Esophagus squamous epithelium (tissue), 5 donors: Measurements from ENCODE around the gene TIMM23B. TPM values are rescaled to one million over a fixed set of nuclear protein-coding genes. Genes with fewer than 3 reads are reported as not detected.
"Not testable (repeated sequence)": the region's sequence is repeated elsewhere in the genome, so short reads cannot be mapped to it uniquely, and the experiment has no call there.

Experiments used
- DNase-seq: peaks from one replicate; lab custom pipeline; 2025; lab: John Stamatoyannopoulos, UW
- H3K27ac ChIP-seq, 4 donors: fragments of 200-600 bp; sonication (generic); one replicate each; pipeline ENCODE4 v1.5.1; 2016 to 2019; ENCODE audit warnings: mild to moderate bottlenecking in 1 of 4
- H3K27me3 ChIP-seq, 4 donors: fragments of 200-600 bp; sonication (generic); 1 replicate in 3 of 4; 2 replicates in 1 of 4; pipeline versions ENCODE4 v1.5.1 to v1.6.0; 2017 to 2021; ENCODE audit warnings: antibody characterized with exemption in 1 of 4
- H3K36me3 ChIP-seq, 3 donors: fragments of 200-600 bp; sonication (generic); one replicate each; pipeline ENCODE4 v1.5.1; 2016 to 2019
- H3K4me1 ChIP-seq, 3 donors: fragments of 200-600 bp; sonication (generic); one replicate each; pipeline ENCODE4 v1.5.1; 2017 to 2019
- H3K4me3 ChIP-seq, 4 donors: fragments of 200-600 bp; sonication (generic); 1 replicate in 3 of 4; 2 replicates in 1 of 4; pipeline ENCODE4 v1.5.1; 2016 to 2019; ENCODE audit warnings: mild to moderate bottlenecking in 2 of 4, moderate library complexity in 1 of 4
- H3K9me3 ChIP-seq, 3 donors: fragments of 200-600 bp; sonication (generic); one replicate each; pipeline ENCODE4 v1.5.1; 2016 to 2019
- POLR2A ChIP-seq, 4 donors: fragments of 450-650 bp; IDR thresholded peaks; one replicate each; pipeline ENCODE4 v1.6.1; 2017; ENCODE audit warnings: antibody characterized with exemption in 4 of 4, mild to moderate bottlenecking in 4 of 4, moderate library complexity in 3 of 4
- WGBS, 2 donors: methylation state at CpG; one replicate each; pipeline ENCODE4 v1.1.5; 2018; 5-methylcytosine and 5-hydroxymethylcytosine counted together
- intact Hi-C: fragments of 100-400 bp; cut with DNase I; formaldehyde crosslinking; loops from one replicate; pipeline ENCODE4 v1.15.0; 2022
- small RNA-seq, 4 donors: library from RNA; depleted of rRNA; stranded (forward); fragments of <200 nt; gene quantifications; one replicate each; pipeline ENCODE3, GENCODE V24; 2016
- total RNA-seq, 4 donors: library from RNA; depleted of rRNA; stranded (reverse); fragments of >200 nt; gene quantifications; one replicate each; pipeline ENCODE4 v1.1.0, GENCODE V29; 2016
- TF ChIP-seq, protein P1 (sequence below), 6 experiments: fragments of 450-650 bp in 4 of 6; fragments of 200-600 bp in 2 of 6; sonication (generic) in 2 of 6; IDR thresholded peaks; one replicate each; pipeline ENCODE4 v1.5.1; 2016 to 2019; ENCODE audit warnings: antibody characterized with exemption in 6 of 6, mild to moderate bottlenecking in 4 of 6, moderate library complexity in 4 of 6
- donor health status: DM: yes; HTN: yes; CAD: no.

Gene TIMM23B
- total RNA-seq, 4 donors from 2014 or later = 5.6 to 28.2 (median 10.8) TPM

DNA sequence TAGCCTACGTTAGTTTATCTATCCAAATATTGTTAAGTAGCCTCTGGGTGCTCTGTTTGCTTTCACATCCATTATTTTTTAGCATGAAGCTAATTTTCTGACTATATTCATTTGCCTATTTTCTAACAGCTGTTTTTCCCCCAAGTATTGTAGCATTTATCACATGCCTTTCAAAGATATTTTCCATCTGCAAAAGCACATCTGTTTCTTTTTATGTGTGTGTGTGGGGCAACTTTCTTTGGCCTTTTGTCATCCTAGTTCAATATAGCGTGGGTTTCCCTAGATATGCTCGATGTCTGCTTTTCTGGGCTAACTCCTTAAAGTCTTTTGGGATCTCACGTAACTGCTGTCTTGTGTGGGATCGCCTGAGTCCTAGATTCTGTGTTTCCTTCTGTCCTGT lies 53.5 kb downstream of the TIMM23B start:
- peaks cover 0 to 13% (median 0%) of the 10 kb centered on the region in 3 donors for H3K36me3 ChIP-seq
- H3K4me3 ChIP-seq, H3K27ac ChIP-seq, intact Hi-C loops, DNase-seq, H3K9me3 ChIP-seq, H3K27me3 ChIP-seq, H3K4me1 ChIP-seq: not testable (repeated sequence)
- whole genome bisulfite sequencing, 2 donors = 77 to 81% methylated on average over 4 to 5 of the region's 5 CpGs

DNA sequence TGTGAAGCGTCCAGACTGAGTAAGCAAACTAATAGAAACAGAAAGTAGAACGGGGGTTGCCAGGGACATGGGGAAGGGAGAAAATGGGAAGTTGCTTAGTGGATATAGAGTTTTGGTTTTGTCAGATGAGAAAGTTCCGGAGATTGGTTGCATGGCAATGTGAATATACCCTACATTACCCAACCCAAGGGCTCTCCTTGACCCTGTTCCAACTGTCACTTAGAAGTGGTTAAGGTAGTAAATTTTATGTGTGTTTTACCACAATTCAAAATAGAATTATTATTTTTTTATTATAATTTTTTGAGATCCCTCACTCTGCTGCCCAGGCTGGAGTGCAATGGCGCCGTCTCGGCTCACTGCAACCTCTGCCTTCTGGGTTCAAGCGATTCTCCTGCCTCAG lies 72.2 kb downstream of the TIMM23B start:
- DNase-seq, intact Hi-C loops, H3K27me3 ChIP-seq, H3K27ac ChIP-seq, H3K4me3 ChIP-seq, H3K9me3 ChIP-seq: not testable (repeated sequence)
- peaks cover 0 to 21% (median 0%) of the 10 kb centered on the region in 3 donors for H3K36me3 ChIP-seq
- H3K4me1 ChIP-seq = peaks cover 0 to 13% (median 0%) of the 10 kb centered on the region in 3 donors
- 88 to 89% methylated on average over 1 of the region's 7 CpGs for WGBS, 2 donors

DNA sequence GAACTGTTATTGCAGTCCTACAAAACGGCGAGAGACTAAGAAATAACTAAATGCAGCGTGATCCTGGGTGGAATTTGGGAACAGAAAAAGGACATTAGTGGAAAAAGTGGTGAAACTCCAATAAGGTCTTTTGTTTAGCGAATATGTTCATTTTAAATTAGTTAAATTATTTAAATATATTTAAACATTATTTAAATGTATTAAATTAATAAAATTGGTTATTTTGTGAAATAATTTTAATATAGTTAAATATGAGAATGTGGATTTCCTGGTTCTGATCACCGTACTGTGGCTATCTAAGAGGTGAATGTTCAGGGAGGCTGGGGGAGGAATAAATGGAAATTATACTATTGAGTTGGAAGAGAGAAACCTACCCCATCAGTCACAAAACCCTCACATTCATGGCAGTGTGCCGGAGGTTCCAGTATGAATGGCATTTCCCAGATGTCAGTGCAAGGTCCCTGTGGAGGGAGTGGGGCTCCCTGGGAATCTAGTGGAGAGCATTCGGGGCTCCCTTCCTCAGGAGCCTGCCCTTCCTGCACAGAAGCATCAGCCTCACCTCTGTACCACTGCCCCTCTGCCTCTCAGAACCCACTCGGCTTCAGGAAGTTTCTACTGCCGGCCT lies 73.9 kb downstream of the TIMM23B start:
- H3K27ac ChIP-seq, DNase-seq: not testable (repeated sequence)
- WGBS, 2 donors = 67 to 82% methylated on average over 7 to 8 of the region's 9 CpGs

DNA sequence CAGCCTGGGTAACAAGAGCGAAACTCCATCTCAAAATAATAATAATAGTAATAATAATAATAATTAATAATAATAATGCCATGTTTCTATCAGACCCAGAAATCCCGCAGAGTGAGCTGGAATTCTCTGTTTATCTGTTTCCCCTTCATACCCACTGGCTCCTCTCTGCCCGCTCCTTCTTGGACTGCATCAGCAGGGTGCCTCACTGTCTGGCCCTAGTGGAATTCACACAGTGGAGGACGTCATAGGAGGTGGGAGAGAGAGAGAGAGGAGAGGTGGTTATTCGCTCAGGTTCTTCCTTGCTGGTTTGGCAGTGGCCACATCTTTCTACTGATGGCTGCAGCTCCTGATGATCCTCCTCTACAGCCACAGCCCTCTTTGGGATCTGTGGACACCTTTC lies 75.1 kb downstream of the TIMM23B start:
- DNase-seq = not testable (repeated sequence)

More for the DNA sequence above, 73.9 kb downstream of the TIMM23B start:
- H3K36me3 ChIP-seq, intact Hi-C loops, H3K27me3 ChIP-seq, H3K4me3 ChIP-seq, H3K9me3 ChIP-seq: not testable (repeated sequence)
- H3K4me1 ChIP-seq = peaks cover 0 to 13% (median 0%) of the 10 kb centered on the region in 3 donors

DNA sequence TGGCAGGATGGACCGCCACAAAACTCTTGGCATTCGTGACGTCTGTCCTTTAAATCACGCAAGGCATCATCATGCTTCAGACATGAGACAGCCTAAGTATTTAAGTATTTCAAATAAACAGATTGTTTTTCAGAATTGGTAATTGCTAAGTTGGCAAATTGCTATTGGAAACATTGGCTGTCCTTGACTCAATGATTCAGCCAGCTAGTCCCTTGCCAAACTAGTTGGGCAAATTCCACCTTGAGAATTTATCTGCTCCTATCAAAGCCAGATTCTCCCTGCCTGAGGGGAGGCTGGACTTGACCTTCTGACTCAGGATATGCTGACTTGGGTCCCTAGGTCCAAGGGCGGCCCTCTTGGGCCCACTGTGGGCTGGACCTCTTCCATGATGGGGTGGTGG lies 75.8 kb downstream of the TIMM23B start:
- WGBS, 2 donors = 61 to 65% methylated on average over 4 of the region's 5 CpGs
- DNase-seq, H3K4me3 ChIP-seq, H3K36me3 ChIP-seq, H3K27me3 ChIP-seq, H3K9me3 ChIP-seq, H3K27ac ChIP-seq, intact Hi-C loops: not testable (repeated sequence)
- peaks cover 0 to 13% (median 0%) of the 10 kb centered on the region in 3 donors for H3K4me1 ChIP-seq

More for the DNA sequence above, 75.1 kb downstream of the TIMM23B start:
- H3K4me3 ChIP-seq, H3K27me3 ChIP-seq, H3K9me3 ChIP-seq, H3K36me3 ChIP-seq, intact Hi-C loops, H3K27ac ChIP-seq: not testable (repeated sequence)
- 70 to 79% methylated on average over 4 to 5 of the region's 5 CpGs for WGBS, 2 donors
- H3K4me1 ChIP-seq = peaks cover 0 to 13% (median 0%) of the 10 kb centered on the region in 3 donors

DNA sequence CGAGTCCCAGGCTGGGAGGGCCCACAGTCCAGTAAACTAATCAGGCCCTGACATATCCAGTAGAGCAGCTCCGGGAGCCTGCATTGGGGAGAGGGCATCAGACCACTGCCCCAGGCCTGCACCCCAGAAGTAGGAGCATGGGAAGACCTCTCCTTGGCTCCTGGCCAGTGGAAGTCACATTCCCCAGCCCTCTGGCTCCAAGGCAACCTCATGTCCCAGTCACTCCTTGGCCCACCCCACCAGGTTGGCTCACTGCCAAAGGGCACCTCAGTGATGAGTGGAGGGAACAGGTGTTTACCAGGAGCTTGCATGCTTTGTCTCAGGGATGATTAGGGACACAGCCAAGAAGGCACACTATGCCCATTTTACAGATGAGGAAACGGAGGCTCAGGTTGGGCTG lies 77.4 kb downstream of the TIMM23B start:
- H3K36me3 ChIP-seq, DNase-seq, H3K27me3 ChIP-seq, H3K4me3 ChIP-seq, intact Hi-C loops, H3K9me3 ChIP-seq, H3K27ac ChIP-seq: not testable (repeated sequence)
- 86% methylated on average over 1 of the region's 3 CpGs; no CpG with 5 or more reads in 1 of the 2 donors for WGBS, 2 donors
- peaks cover 0 to 13% (median 0%) of the 10 kb centered on the region in 3 donors for H3K4me1 ChIP-seq

DNA sequence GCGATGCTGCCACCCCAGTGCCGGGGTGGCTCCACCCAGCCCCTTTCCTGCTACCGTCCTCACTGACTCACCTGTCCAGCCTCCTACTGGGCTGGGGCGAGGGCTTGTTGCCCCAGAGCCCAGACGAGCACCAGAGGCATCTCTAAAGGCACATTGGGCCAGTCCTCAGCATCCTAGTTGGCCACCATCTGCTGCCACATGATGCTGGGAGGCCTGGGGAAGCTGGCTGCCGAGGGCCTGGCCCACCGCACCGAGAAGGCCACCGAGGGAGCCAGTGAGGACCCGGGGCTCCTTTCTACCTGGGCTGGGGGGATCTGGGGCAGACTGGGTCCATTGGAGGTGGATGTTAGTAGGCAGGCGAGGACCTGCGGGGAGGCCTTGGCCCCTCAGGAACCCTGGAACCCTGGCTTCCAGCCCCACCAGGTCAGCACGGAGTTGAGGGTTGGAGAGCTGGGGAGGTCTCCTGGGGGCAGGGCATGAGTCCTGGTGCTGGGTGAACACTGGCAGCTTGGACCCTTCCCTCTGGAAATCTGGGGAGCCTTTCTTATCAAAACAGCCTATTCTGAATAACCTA lies 78.7 kb downstream of the TIMM23B start:
- intact Hi-C loops, H3K36me3 ChIP-seq, H3K27ac ChIP-seq, H3K9me3 ChIP-seq, H3K4me3 ChIP-seq, DNase-seq: not testable (repeated sequence)
- WGBS, 2 donors = 100% methylated on average over 3 of the region's 13 CpGs; no CpG with 5 or more reads in 1 of the 2 donors
- Histone ChIP-seq H3K27me3 (peaks cover 0 to 15% (median 0%) of the 10 kb centered on the region in 4 donors), H3K4me1 (peaks cover 0 to 13% (median 0%) of the 10 kb centered on the region in 3 donors)

DNA sequence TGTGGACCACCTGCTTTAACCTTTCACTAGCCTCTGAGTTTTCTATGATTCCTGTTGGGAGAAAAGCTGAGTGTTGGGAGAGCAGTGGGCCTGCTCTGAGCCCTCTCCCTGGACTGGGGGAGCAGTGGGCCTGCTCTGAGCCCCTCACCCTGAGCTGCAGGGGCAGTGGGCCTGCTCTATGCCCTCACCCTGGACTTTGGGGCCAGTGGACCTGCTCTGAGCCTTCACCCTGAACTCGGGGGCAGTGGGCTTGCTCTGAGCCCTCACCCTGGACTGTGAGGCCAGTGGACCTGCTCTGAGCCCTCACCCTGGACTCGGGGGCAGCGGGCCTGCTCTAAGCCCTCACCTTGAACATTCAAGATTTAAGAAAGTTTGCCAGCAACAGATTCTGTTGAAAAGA lies 79.8 kb downstream of the TIMM23B start:
- H3K36me3 ChIP-seq = no peaks in the 10 kb centered on the region
- TF ChIP-seq, protein P1, sequence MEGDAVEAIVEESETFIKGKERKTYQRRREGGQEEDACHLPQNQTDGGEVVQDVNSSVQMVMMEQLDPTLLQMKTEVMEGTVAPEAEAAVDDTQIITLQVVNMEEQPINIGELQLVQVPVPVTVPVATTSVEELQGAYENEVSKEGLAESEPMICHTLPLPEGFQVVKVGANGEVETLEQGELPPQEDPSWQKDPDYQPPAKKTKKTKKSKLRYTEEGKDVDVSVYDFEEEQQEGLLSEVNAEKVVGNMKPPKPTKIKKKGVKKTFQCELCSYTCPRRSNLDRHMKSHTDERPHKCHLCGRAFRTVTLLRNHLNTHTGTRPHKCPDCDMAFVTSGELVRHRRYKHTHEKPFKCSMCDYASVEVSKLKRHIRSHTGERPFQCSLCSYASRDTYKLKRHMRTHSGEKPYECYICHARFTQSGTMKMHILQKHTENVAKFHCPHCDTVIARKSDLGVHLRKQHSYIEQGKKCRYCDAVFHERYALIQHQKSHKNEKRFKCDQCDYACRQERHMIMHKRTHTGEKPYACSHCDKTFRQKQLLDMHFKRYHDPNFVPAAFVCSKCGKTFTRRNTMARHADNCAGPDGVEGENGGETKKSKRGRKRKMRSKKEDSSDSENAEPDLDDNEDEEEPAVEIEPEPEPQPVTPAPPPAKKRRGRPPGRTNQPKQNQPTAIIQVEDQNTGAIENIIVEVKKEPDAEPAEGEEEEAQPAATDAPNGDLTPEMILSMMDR (IDR thresholded peaks at IDR 0.05) = no peak
- no peak for TF ChIP-seq POLR2A (IDR thresholded peaks at IDR 0.05)
- H3K9me3 ChIP-seq = no peaks in the 10 kb centered on the region
- no CpG with 5 or more reads among the region's 3 CpGs for WGBS, 2 donors
- DNase-seq = no peak
- H3K4me3 ChIP-seq = no peak overlapping the region
- intact Hi-C loops = no loop called here
- H3K27ac ChIP-seq = no peak overlapping the region
- peaks cover 0 to 26% (median 0%) of the 10 kb centered on the region in 4 donors for H3K27me3 ChIP-seq
- peaks cover 0 to 13% (median 0%) of the 10 kb centered on the region in 3 donors for H3K4me1 ChIP-seq

Small RNA genes lying within 50 kb of the gene (small RNA-seq; reads per million reads assigned to genes)
- 0 reads per million in 4 donors for gene RNA5SP317
- gene SNORA74C-2 = 0 reads per million in 4 donors

Other genes starting within 250 kb of the TIMM23B start
- gene OGDHL, start 179.7 kb upstream of the TIMM23B start, total RNA-seq = under 1 TPM in 2 of 4 donors, not detected in 2; under 0.01 to 0.79 TPM
- gene PARG, start within 50 bp of the TIMM23B start, total RNA-seq = 10 to 100 TPM; 13.5 to 32.0 (median 17.0) TPM
- gene AGAP6, start 46.4 kb downstream of the TIMM23B start, total RNA-seq = 10 to 100 TPM in 1 of 4 donors, 1 to 10 TPM in 3; 1.2 to 15.4 (median 7.4) TPM
- 10 to 100 TPM; 19.7 to 30.9 (median 24.4) TPM for gene WASHC2A, start 125.9 kb downstream of the TIMM23B start, total RNA-seq